ENCODE measurements around the gene DCTPP1.

Gene DCTPP1

GRCh38 chr16:30447512-30448226 is 17.8 kb upstream of the DCTPP1 start:
- no peak for DNase-seq

- no peak for DNase-seq
Measured at GRCh38 chr16:30446203-30446595, 16.4 kb upstream of the DCTPP1 start.

- DNase-seq: peak; percentile 99 to 100
Measured at GRCh38 chr16:30445408-30446202, 15.8 kb upstream of the DCTPP1 start, which contains the start of gene SEPHS2. SEPHS2 (minus strand) TSS chr16:30445874; CDS start chr16:30445727, 147 bp downstream.

GRCh38 chr16:30445149-30445407 is 15.2 kb upstream of the DCTPP1 start:
- DNase-seq: no peak

GRCh38 chr16:30444231-30445148 is 14.7 kb upstream of the DCTPP1 start:
- no peak for DNase-seq

GRCh38 chr16:30443631-30444030 is 13.8 kb upstream of the DCTPP1 start:
- DNase-seq: peak; percentile 58 to 65

DNA sequence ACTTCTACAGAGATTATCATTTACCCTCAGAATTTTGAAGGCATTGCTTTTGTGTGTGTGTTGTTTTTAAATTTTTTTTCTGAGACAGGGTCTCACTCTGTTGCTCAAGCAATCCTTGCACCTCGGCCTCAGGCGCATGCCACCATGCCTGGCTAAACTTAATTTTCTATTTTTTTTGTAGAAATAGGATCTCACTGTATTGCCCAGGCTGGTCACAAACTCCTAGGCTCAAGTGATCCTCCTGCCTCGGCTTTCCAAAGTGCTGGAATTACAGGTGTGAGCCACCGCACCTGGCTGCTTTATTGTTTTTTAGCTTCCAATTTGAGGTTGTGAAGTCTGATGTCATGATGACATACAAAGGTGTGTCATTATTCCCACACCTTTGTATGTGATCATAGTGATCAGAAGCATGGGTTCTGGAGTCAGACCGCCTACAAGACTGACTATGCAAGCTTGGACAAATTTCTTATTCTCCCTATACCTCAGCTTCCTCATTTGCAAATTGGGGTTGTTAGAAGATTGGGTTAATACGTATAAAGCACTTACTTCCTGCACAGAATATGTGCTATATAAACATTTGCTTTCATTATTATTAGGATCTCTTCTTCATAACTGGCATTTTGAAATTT is 10.0 kb upstream of the DCTPP1 start:
- peak; percentile 75 to 79 for DNase-seq

DNA sequence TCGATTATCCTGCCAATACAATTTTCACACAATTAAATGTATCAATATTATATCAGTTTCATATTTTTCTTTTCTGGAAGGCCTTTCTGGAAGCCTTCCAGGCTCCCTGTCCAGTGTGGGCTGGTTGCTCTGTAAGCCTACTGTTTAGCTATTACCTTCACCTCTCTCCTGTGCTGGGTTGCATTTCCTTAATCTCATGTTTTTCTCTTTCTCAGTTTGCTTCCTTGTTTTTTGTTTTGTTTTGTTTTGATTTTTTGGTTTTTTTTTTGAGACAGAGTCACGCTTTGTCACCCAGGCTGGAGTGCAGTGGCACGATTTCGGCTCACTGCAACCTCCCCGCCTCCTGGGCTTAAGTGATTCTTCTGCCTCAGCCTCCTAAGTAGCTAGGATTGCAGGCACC is 9.0 kb upstream of the DCTPP1 start:
- no peak for DNase-seq

DNA sequence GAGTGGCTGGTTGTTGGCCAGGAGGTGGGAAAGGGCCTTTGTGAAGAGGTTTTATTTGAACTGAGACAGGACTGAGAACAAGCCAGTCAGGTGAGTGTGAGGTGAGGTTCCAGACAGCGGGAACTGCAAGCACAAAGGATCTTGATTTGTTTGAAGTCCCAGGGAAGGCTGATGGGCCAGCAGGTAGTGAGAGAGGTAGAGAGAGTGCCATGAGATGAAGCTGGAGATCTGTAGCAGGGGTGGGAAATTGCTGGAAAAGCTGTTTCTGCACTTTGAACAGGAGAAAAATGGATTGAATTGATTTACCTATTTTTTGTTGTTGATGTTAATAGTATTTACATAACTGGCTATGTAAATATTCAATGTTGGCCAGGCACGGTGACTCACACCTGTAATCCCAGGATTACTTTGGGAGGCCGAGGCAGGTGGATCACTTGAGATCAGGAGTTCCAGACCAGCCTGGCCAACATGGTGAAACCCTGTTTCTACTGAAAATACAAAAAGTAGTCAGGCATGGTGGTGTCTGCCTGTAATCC is 7.7 kb upstream of the DCTPP1 start:
- no peak for DNase-seq

- DNase-seq: no peak
Measured at GRCh38 chr16:30434852-30435251, 5.0 kb upstream of the DCTPP1 start.

GRCh38 chr16:30430428-30430970 is 669 bp upstream of the DCTPP1 start:
- DNase-seq: no peak

- no peak for DNase-seq
Measured at GRCh38 chr16:30429418-30429677, 482 bp downstream of the DCTPP1 start.

GRCh38 chr16:30428055-30428454 is 1.8 kb downstream of the DCTPP1 start:
- DNase-seq: no peak

DNA sequence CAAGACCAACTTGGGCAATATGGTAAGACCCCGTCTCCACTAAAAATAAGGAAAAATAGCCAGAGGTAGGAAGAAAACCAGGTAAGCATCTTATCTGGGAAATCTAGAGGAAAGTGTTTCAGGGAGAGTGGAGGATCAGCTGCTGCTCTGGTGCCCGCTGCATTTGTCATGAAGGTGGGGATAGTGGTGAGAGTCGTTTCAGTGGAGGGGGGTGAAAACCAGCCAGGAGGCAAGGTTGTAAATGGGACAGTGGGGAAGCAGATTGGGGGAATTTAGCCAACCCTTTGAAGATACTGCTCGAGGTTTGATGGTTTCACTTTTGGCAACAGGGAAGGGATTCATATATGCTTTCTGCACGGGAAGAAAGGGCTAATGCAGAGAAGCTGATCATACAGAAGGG is 8.8 kb downstream of the DCTPP1 start:
- DNase-seq: no peak

GRCh38 chr16:30418350-30419181 is 11.3 kb downstream of the DCTPP1 start:
- no peak for DNase-seq

- DNase-seq: peak; percentile 94
Measured at GRCh38 chr16:30417529-30418349, 12.1 kb downstream of the DCTPP1 start.

DNA sequence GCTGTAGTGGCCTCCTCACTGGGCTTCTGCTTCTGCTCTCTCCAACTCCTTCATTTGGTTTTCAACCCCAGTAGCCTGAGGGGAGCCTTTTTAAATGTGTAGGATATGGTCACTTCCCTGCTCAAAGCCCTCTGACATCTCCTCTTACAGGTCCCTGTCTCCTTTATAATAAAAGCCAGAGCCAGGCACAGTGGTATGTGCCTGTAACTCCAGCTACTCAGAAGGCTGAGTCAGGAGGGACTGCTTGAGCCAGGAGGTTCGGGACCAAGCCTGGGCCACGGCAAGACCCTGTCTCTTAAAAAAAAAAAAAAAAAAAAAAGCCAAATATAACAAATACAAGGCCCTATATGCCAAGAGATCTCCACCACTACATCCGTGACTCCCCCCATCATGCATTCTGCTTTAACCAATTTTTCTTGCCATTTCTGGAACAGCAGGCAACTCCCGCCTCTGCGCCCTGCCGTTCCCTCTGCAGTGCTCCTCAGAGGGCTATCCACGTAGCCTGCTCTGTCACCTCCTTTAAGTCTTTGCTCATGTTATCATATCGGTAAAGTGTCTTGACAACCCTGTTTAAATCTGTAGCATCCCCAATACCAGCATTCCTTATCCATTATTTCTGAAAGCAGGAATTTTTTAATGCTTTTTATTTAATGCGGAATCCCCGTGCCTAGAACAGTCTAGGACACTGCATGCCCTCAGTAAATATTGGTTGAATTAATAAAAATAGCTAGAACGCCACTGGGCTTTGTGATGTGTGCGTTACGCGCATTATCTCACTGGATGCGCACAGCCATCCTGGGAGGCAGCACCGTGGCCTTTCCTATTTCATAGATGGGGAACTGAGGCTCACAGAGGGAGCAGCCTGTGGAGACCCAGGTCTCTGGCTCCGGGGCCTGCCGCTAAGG is 13.0 kb downstream of the DCTPP1 start:
- no peak for DNase-seq

GRCh38 chr16:30416047-30416603 is 13.7 kb downstream of the DCTPP1 start:
- DNase-seq: no peak

DNA sequence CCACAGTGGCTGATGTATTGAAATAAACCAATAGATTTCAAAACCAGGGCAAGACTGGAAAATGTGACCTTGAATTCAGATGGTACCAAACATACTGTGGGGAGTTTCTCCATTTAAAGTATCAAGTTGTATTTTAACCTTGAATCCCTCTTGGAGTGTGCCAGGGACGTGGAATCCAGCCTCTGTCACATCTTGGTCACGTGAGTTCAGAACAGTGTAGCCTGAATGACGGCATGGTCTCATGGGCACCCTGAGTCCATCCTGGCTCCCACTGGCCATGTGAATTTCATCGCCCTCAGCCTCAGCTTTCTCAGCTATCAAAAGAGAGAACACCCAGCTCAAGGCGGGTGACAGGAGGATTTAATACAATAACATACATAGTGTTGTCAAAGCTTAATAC is 15.7 kb downstream of the DCTPP1 start:
- DNase-seq: no peak

All from inflammatory macrophage (primary cell).